A549 (cell line): ENCODE measurements around the gene STK33.

ENCODE experiments used
- CEBPB ChIP-seq, 2 experiments: fragments of >200 bp in 1 of 2; sonication (Bioruptor Twin) in 1 of 2; formaldehyde crosslinking in 1 of 2; IDR thresholded peaks; 2 replicates each; pipeline ENCODE4 v1.6.1; 2012 to 2016
- CTCF ChIP-seq: fragments of >200 bp; sonication (Bioruptor Twin); formaldehyde crosslinking; IDR thresholded peaks from 3 replicates; pipeline ENCODE4 v1.5.1; 2016

GRCh38 chr11:8368194-8368593 lies 225.8 kb downstream of the STK33 start:
- no peak for TF ChIP-seq CTCF
- no peak for TF ChIP-seq CEBPB (IDR thresholded peaks at IDR 0.05)
